ENCODE measurements around the gene OXCT1.

Gene OXCT1

GRCh38 chr5:41707853-41708603 is 162.2 kb downstream of the OXCT1 start:
- no peak for DNase-seq

DNA sequence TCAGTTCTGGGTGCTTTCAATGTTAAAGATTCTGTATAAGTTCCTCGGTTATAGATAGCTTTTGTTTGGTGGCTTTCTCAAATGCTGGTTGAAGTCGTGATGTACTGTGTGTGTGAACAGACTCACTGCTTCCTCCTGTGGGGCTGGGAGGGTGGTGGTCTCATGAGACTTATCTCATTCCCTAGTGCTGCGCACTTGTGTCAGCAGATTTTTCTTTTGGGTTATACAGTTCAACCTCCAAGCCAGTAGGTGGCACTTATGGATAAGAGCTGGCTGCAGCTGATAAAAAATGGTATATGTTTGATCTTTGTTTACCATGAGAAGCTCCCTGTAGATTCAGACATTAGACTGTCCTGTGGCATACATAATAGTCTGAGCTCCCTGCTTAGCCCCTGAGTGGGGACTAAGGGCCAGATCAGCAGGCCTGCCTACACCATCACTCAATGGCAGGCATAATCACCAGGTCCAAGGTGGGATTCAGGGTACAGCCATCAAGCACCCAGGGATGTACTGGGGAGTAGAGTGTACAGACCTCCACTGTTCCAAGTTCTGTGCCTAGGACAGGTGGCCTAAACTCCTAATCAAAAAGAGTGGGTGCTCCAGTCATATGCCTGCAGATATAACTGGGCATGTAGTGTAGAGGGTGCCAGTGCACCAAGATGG is 174.2 kb downstream of the OXCT1 start:
- no peak for DNase-seq

DNA sequence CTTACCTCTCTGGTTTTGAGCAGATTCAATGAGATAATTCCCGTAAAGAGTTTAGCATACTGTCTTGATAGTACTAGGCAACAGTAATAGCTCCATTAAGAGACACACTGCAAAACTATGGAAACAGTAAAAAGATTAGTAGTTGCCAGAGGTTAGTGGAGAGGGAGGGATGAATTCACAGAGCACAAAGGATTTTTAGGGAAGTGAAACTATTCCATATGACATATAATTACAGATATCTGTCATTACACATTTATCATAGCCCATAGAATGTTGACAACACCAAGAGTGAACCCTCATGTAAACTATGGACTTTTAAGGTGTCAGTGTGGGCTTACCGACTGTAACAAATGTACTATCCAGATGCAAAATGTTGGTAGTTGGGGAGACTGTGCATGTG is 183.5 kb downstream of the OXCT1 start:
- DNase-seq, result no peak

DNA sequence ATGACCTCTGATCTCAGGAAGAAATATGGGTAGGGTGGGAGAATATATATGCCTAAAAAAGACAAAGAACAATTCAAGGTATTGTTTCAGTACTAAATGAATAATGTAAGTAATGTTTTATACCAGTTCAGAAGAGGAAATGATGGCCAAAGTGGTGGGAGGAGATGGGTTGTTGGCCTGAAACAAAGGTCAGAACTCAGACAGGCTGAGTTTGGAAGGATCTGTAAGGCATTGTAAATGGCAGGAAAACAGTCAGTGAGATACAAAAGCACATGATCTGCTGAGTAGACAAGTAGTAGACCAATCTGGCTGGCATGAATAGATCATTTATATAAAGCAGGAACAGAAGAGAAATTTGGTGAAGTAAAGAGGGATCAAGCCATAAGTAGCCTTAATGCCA is 184.0 kb downstream of the OXCT1 start:
- DNase-seq, result no peak

- no peak for DNase-seq
Measured at GRCh38 chr5:41683181-41683580, 187.0 kb downstream of the OXCT1 start.

- DNase-seq, result no peak
Measured at GRCh38 chr5:41682641-41683040, 187.6 kb downstream of the OXCT1 start.

DNA sequence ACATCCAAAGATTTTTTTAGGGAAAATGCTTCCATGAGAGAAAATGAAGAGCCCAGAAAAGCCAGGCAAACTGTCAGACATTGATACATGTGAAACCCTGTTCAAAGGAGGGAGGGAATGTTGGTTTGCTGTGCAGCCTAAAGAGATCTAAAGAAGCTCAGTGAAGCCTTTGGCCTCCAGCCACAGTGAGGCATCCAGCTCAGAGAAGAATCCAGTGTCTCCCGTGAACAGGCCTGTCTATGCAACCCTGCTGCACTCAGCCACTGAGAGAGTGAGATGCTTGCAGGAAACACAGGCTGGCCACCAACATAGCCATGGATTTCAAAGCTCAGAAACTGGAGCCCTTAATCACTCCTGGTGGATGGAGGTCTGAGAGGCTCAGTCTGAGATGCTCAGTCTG is 188.4 kb downstream of the OXCT1 start:
- DNase-seq, result no peak
